ENCODE measurements around the gene SGK1. TPM values are rescaled to one million over a fixed set of nuclear protein-coding genes. Genes with fewer than 3 reads are reported as not detected.

Gene SGK1
- total RNA-seq, 1 experiment from 2014 or later: 95.2 TPM

- H3K36me3 ChIP-seq (ENCODE audit: low read depth, low read length): no peaks in the 10 kb centered on the region
- intact Hi-C loops (cut with micrococcal nuclease): no loop called here
- peak overlapping the region; percentile 40; the same call in 1 of the 2 replicates for H3K4me3 ChIP-seq (ENCODE audit: low read length)
- no TSS peak for BruUV-seq (replicated peaks)
- ChIA-PET POLR2A (ENCODE audit: unreplicated experiment) (interaction anchor here (0.6 to 0.7 kb wide), 2 partner anchors 391 to 783 kb away, joined by 3 to 16 read pairs; no protein-coding TSS in a partner anchor), CTCF (interaction anchor here (0.6 kb wide), 1 partner anchor 236 kb away, joined by 10 read pairs; no protein-coding TSS in a partner anchor)
- H3F3A ChIP-seq (ENCODE audit: low read length, unreplicated experiment): no peaks in the 10 kb centered on the region
- no peak overlapping the region for H3K9ac ChIP-seq (ENCODE audit: low read length)
- H3K4me1 ChIP-seq (ENCODE audit: insufficient read depth, low read length): peaks cover 17% of the 10 kb centered on the region
- peak overlapping the region; percentile 67 for H3K4me2 ChIP-seq (ENCODE audit: low read length)
- DNase-seq (peak; percentile 62), ATAC-seq (peak; percentile 71)
- H3K27me3 ChIP-seq (ENCODE audit: low read length): no peaks in the 10 kb centered on the region
- no peaks in the 10 kb centered on the region for H3K79me2 ChIP-seq (ENCODE audit: low read length)
- peak overlapping the region; percentile 30; the same call in 1 of the 2 replicates for H3K27ac ChIP-seq (ENCODE audit: low read length)
- peak overlapping the region; percentile 72 for H2AFZ ChIP-seq (ENCODE audit: low read length)
- H4K20me1 ChIP-seq (ENCODE audit: low read length): no peaks in the 10 kb centered on the region
- H3K9me3 ChIP-seq (ENCODE audit: low read length): no peaks in the 10 kb centered on the region
- H3K9me2 ChIP-seq (replicated peaks; ENCODE audit: low read length): no peaks in the 10 kb centered on the region
- TF ChIP-seq EZH2 (IDR thresholded peaks at IDR 0.05; ENCODE audit: low read length, unreplicated experiment): no peak
- TF ChIP-seq EZH2phosphoT487 (IDR thresholded peaks at IDR 0.05; ENCODE audit: borderline replicate concordance, low read length): no peak
- TF ChIP-seq CTCF (conservative IDR thresholded peaks at IDR 0.05; ENCODE audit: low read depth, low read length): no peak
Observed at GRCh38 chr6:134145786-134146185, 172.1 kb downstream of the SGK1 start.

- ChIA-PET CTCF (no interaction called here), POLR2A (ENCODE audit: unreplicated experiment) (no interaction called here)
- Histone ChIP-seq H3F3A (ENCODE audit: low read length, unreplicated experiment) (no peaks in the 10 kb centered on the region), H3K4me1 (ENCODE audit: insufficient read depth, low read length) (no peaks in the 10 kb centered on the region), H3K4me3 (ENCODE audit: low read length) (no peak overlapping the region), H4K20me1 (ENCODE audit: low read length) (no peaks in the 10 kb centered on the region), H3K4me2 (ENCODE audit: low read length) (no peak overlapping the region), H3K9me3 (ENCODE audit: low read length) (no peaks in the 10 kb centered on the region), H3K27me3 (ENCODE audit: low read length) (no peaks in the 10 kb centered on the region), H3K79me2 (ENCODE audit: low read length) (no peaks in the 10 kb centered on the region), H2AFZ (ENCODE audit: low read length) (no peak overlapping the region), H3K9ac (ENCODE audit: low read length) (no peak overlapping the region), H3K9me2 (replicated peaks; ENCODE audit: low read length) (no peaks in the 10 kb centered on the region), H3K36me3 (ENCODE audit: low read depth, low read length) (no peaks in the 10 kb centered on the region), H3K27ac (ENCODE audit: low read length) (no peak overlapping the region)
- intact Hi-C loops (cut with micrococcal nuclease): no loop called here
- DNase-seq (no peak), ATAC-seq (no peak)
- BruUV-seq (replicated peaks): no TSS peak
- TF ChIP-seq CTCF (conservative IDR thresholded peaks at IDR 0.05; ENCODE audit: low read depth, low read length) (no peak), EZH2 (IDR thresholded peaks at IDR 0.05; ENCODE audit: low read length, unreplicated experiment) (no peak), EZH2phosphoT487 (IDR thresholded peaks at IDR 0.05; ENCODE audit: borderline replicate concordance, low read length) (no peak)
Observed at GRCh38 chr6:134138226-134138975, 179.5 kb downstream of the SGK1 start.

- POLR2A ChIA-PET (ENCODE audit: unreplicated experiment): no interaction called here
- H3K9me2 ChIP-seq (replicated peaks; ENCODE audit: low read length): no peaks in the 10 kb centered on the region
- TF ChIP-seq EZH2 (IDR thresholded peaks at IDR 0.05; ENCODE audit: low read length, unreplicated experiment) (no peak), EZH2phosphoT487 (IDR thresholded peaks at IDR 0.05; ENCODE audit: borderline replicate concordance, low read length) (no peak), CTCF (conservative IDR thresholded peaks at IDR 0.05; ENCODE audit: low read depth, low read length) (no peak)
- no peaks in the 10 kb centered on the region for H3K79me2 ChIP-seq (ENCODE audit: low read length)
- H2AFZ ChIP-seq (ENCODE audit: low read length): no peak overlapping the region
- no peaks in the 10 kb centered on the region for H3K27me3 ChIP-seq (ENCODE audit: low read length)
- DNase-seq (no peak), ATAC-seq (no peak)
- CTCF ChIA-PET: no interaction called here
- no peaks in the 10 kb centered on the region for H3K36me3 ChIP-seq (ENCODE audit: low read depth, low read length)
- no peak overlapping the region for H3K4me2 ChIP-seq (ENCODE audit: low read length)
- no peaks in the 10 kb centered on the region for H3K4me1 ChIP-seq (ENCODE audit: insufficient read depth, low read length)
- no peak overlapping the region for H3K9ac ChIP-seq (ENCODE audit: low read length)
- intact Hi-C loops (cut with micrococcal nuclease): no loop called here
- no TSS peak for BruUV-seq (replicated peaks)
- H3K27ac ChIP-seq (ENCODE audit: low read length): no peak overlapping the region
- H3F3A ChIP-seq (ENCODE audit: low read length, unreplicated experiment): no peaks in the 10 kb centered on the region
- H4K20me1 ChIP-seq (ENCODE audit: low read length): no peaks in the 10 kb centered on the region
- H3K9me3 ChIP-seq (ENCODE audit: low read length): no peaks in the 10 kb centered on the region
- no peak overlapping the region for H3K4me3 ChIP-seq (ENCODE audit: low read length)
Observed at GRCh38 chr6:134134654-134135053, 183.3 kb downstream of the SGK1 start.
